HG03460 (cell line): Measurements from ENCODE around the gene EEF2KMT.
A peak's percentile ranks its signal among the peaks of the same experiment; 100 is the strongest.
"Not testable (repeated sequence)": the region's sequence is repeated elsewhere in the genome, so short reads cannot be mapped to it uniquely, and the experiment has no call there.

Experiments used
- ATAC-seq: cut with Tn5 transposase; IDR thresholded peaks from one replicate; pipeline ENCODE4 v1.9.1; 2021; ENCODE audit not compliant: unreplicated experiment

The EEF2KMT gene

DNA sequence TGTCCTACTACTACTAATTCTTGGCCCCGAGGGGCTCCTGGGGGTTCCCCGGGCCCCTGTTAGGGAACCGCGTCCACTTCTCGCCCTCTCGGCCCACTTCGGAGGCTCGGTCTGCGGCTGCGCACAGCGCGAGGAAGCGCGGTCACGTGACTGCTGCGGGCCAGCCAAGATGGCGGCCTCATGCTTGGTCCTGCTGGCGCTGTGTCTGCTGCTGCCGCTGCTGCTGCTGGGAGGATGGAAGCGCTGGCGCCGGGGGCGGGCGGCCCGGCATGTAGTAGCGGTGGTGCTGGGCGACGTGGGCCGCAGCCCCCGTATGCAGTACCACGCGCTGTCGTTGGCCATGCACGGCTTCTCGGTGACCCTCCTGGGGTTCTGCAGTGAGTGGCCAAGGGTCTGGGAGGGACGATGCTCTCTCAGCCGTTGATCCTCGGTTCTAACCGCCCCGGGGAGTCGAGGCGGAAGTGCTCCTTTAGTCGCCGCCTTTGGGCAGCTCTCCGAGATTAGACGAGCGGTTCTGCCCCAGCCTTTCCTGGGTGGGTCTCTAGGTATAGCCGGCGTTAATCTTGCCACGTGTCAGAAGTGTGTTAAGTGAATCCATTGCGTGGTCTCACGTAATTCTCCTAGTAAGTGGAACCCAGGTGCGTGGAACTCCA is 25.8 kb downstream of the EEF2KMT start, which contains the start of gene ALG1:
Gene ALG1 (plus strand): TSS at position 163 of the 653 bp plus-strand sequence. CDS start 7 bp downstream, at position 170.
- ATAC-seq: peak; percentile 81

- no peak for ATAC-seq
Measured at GRCh38 chr16:5071341-5071680, 26.3 kb downstream of the EEF2KMT start.

DNA sequence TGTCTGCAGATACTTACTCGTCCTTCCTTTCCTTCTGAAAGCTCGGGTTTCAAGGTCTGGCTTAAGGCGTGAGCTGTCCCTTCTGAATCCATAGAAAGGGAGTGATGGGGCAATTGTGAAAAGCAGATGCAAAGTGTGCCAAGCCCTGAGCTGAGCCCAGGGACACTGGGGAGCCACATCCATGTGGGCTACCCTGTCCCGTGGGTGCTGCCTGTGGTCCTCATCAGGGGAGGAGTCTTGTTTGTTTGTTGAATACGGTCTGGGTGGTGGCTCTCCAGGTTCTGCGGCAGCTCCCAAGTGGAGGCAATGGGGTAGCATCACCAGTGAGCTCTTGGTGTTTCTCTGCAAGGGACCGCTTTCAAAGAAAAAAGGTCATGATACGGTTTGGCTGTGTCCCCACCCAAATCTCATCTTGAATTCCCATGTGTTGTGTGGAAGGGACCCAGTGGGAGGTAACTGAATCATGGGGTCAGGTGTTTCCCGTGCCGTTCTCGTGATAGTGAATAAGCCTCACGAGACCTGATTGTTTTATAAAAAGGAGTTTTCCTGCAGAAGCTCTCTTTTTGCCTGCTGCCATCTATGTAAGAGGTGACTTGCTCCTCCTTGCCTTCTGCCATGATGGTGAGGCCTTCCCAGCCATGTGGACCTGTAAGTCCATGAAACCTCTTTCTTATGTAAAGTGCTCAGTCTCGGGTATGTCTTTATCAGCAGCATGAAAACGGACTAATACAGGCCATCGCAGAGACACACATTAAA is 27.0 kb downstream of the EEF2KMT start:
- no peak for ATAC-seq

DNA sequence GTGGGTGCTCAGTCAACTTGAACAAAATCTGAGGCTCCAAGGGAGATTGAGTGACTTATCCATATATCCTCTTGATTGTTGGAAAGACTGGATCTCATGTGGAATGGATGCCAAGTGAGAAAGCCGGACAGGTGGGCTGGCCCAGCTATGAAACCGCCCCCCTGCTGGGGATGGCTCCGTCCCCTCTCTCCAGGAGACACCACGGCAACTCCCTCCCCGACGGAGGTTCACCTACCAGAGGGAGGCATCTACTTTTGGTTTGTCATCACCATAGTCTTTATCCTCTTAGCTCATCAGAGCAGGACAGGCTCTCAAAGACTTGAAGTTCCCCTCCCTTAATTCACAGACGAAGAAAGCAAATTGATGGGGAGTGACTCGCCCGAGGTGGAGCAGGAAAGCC is 27.7 kb downstream of the EEF2KMT start:
- ATAC-seq: no peak

DNA sequence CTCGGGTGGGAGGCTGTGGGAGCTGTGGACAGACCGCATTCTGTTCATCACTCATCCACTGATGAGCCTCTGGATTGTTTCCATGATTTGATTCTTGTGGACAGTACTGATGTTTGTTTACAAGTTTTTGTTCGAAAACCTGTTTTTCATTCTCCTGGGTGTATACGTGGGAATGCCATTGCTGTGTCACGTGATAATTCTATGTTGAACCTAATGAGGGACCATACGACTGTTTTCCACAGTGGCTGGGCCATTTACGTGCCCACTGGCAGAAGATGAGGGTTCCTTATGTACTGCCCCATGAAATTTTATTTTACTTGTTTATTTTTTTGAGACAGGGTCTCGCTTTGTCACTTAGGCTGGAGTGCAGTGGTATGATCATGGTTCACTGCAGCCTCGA is 28.5 kb downstream of the EEF2KMT start:
- no peak for ATAC-seq

- no peak for ATAC-seq
Measured at GRCh38 chr16:5066511-5066910, 31.1 kb downstream of the EEF2KMT start.

DNA sequence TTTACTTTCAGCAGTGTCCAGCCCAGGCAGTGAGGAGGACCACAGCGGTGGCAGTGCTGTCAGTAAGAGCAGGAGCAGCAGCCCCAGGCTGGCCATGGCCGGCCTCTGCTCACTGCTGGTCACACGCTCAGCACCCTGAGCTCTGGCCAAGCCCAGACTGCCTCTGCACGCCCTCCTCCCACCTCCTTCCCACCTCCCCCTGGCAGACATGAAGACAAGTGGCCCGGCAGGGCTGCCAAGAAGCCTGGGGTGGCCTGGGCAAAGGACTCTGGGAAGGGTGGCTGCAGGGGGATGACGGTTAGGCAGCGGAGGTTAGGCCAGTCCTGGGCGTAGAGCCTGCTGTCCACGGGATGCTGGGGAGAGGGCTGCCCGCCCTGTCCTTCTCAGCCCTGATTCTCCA is 31.8 kb downstream of the EEF2KMT start, which contains the start of gene C16orf89:
Gene C16orf89 (minus strand): TSS at position 144 of the 400 bp plus-strand sequence. CDS start 48 bp downstream, at position 96.
- no peak for ATAC-seq

GRCh38 chr16:5065326-5065725 is 32.3 kb downstream of the EEF2KMT start:
- no peak for ATAC-seq

GRCh38 chr16:5064915-5065314 is 32.7 kb downstream of the EEF2KMT start:
- ATAC-seq: no peak

DNA sequence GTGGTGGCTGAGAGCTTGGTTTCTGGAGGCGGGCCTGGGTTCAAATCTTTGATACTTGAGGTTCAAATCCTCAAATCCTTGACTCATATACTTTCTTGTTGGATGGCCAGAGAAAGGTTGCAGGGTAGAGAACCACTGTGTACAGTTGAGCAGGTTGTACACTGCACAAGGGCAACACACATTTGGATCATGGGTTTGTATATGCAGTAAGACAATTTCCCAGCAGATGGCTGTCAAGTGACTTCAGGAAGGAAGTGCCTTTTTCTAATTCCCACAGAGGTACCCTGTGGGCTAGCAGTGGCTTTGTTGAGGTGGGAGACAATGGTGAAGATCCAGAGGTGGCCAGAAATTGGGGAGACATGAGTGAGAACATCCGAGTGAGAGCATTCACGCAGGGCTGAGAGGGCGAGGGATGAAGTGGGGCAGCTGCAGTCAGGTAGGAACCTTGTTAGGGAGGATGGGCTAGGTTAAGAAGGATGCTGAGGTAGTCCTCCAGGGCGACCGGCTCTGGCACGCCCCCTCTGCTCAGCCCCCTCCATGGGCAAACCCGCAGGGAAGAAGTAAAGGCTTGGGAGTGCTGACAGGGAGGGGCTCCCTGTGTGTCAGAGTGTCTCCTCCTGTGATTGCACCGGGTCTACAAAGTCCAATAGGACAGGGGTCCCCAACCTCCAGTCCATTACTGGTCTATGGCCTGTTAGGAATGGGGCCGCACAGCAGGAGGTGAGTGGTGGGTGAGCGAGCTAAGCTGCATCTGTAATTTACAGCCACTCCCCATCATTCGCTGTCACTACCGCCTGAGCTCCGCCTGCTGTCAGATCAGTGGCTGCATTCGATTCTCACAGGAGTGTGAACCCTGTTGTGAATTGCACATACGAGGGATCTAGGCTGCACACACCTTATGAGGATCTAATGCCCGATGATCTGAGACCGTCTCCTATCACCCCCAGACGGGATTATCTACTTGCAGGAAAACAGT is 34.5 kb downstream of the EEF2KMT start:
- no peak for ATAC-seq

- no peak for ATAC-seq
Measured at GRCh38 chr16:5062051-5062450, 35.5 kb downstream of the EEF2KMT start.

DNA sequence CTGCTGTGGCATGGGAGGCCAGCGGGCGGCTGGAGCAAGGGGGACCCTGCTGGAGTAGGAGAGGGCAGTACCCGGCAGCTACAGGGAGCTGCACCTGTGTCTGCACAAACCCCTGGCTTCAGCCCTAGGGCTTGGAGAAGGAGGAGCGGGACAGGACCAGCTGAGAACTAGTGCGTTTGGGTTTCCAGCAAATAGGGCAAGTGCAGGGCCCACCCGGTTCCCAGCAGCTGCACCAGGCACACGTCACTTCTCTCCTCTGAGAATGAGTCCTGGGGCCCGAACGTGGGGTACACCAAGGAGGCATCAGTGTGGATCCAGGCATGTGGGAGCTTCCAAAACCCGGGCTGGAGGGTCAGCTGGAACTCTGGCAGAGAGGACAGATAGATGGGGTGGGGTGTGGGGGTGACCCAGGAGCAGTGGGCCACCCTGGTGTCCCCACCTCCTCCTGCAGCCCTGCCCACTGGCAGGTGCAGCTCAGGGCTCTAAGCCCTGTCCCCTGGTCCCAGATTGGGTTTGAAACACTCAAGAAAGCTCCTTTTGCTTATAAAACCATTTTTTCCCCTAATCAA is 37.4 kb downstream of the EEF2KMT start:
- no peak for ATAC-seq

DNA sequence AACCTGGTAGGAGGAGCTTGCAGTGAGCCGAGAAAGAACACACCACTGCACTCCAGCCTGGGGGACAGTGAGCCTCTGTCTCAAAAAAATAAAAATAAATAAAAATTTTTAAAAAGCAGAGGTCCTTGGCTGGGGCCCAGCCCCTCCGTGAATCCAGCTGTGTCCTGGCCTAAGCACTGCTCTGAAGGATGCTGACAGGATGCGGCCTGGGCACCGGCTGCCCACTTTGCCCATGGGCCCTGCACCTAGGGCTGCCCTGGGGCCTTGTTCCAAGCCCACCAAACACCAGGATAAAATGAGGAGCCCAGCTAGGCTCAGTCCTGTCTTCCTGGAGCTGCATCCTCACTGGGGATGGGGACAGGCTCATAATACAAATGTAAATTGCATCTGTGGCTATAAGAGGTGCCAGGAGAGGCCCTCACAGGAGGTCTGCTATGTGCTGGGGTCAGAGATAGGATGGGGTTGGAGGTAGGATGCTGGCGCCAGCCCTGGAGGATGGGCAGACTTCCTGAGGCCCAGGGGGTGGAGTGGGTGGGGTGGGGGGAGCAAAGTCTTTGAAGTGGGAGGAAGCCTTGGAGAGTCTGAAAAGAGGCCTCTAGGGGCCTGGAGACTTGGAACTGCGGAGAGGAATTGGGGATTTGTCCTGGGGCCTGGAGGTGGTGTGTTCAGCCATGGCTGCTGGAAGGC is 38.1 kb downstream of the EEF2KMT start:
- no peak for ATAC-seq

- no peak for ATAC-seq
Measured at GRCh38 chr16:5058476-5058875, 39.1 kb downstream of the EEF2KMT start.

DNA sequence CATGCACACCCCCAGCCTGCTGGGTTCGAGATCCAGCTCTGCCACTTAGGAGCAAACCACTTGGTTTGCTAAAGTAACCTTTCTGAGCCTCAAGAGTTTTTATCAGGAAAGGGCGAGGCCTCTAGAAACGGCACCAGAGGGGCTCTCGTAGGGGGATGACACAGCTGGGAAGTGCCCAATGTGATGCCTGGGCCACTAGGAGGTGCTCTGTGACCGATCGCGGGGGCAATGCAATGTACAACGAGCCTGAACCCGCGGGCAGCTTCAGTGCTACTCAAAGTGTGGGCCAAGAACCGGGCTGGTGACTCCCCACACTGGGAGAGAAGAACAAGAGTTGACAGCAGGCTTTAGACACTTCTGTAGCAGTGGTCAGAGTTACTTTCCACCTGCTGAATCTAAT is 41.2 kb downstream of the EEF2KMT start:
- ATAC-seq: no peak

- ATAC-seq: no peak
Measured at GRCh38 chr16:5054876-5055865, 42.4 kb downstream of the EEF2KMT start.

DNA sequence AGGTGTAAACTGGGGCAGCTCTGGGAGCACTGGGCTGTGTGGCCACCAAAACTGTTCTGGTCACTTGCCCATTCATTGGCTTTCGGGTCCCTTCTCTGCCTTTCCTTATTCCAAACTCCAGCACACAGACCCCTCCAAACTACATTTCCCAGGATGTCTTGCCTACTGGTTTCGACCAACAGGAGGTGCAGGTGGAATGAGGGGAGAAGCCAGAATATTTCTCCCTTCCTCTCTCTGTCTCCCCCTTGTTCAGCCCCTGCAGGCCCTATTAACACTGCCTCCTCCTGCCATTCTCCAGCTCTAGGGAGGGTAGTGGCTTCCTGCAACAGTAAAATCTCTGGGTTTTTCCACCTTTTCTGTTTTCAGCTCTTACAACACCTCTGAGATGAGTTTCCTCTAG is 50.7 kb downstream of the EEF2KMT start:
- ATAC-seq: no peak

GRCh38 chr16:5045499-5046115 is 52.0 kb downstream of the EEF2KMT start:
- ATAC-seq: no peak

GRCh38 chr16:5044581-5044980 is 53.0 kb downstream of the EEF2KMT start:
- not testable (repeated sequence) for ATAC-seq
